Measurements from ENCODE around the gene RARG. TPM values are rescaled to one million over a fixed set of nuclear protein-coding genes. Genes with fewer than 3 reads are reported as not detected.
A peak's percentile ranks its signal among the peaks of the same experiment; 100 is the strongest.

The RARG gene
- total RNA-seq, 1 donor from 2014 or later = 5.8 TPM

DNA sequence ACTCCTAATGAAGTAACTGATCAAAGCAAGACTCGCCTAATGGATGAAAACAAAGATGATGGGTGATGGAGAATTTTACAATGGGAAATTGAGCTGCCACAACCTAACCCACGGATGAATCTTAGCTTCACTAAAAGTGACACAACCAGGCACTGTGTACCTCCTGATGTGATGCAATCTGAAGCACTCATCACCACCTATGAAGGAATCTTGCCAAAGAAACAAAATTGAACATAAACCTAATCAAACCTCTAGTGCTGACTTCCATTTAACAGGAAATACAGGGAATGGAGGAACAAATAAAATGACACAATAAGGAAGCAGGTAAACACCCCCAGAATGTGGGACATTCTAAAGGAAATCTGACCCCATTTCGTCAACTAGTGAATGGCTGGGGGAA lies 13.3 kb upstream of the RARG start:
- no peak for DNase-seq (ENCODE audit: low spot score)

DNA sequence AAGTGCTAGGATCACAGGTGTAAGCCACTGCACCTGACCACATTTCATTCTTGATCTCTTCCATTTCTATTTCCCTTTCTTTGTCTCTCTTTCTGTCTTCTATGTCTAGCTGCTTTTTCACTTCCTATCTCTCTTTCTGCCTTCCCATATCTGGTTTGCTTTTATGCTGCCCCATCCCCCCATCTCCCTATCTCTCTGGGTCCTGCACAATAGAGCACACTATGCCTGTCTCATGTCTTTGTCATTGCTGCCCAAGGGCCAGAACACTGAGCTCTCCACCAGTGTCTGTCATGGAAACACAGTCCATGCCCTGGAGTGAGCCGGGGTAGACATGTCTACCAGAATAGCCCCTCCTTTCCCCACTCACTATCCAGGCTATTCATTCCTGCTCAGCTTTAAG lies 12.3 kb upstream of the RARG start:
- no peak for DNase-seq (ENCODE audit: low spot score)

DNA sequence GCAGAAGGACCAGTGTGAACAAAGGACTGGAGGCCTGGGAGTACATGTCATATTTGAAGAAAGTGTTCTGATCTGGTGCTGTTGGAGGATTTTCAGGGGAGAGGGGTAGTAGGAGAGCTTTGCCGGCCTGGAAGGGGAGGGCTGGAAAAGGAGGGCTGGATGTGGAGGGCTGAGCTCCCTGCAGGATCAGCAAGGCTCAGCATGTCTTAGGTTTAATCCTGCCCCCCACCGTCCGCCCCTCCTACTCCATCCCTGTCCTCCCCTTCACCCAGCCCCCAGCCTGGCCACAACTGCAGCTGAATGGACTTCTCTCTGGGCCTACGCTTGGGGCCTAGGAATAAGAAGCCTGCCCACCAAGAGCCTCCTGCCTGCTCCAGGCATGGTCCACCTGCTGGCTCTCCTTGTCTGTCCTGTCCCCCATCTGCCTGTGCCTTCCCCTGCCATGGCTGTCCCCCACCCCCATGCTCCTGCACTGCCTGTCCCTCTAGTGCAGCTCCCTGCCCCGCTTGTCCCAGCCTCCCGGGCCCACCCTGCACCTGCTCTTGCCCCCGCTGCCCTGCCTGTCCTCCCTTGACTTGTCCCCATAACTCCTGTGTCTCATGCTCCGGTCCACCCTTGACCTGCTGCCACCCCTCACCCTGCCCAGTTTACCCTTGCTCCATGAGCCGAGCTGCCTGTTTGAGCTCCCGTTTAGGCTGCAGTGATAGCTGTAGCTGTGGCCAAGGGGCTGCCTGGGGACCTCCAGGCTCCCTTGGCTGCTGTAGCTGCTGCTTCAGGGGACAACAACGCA lies 9.8 kb upstream of the RARG start:
- DNase-seq (ENCODE audit: low spot score) = peak; percentile 80

DNA sequence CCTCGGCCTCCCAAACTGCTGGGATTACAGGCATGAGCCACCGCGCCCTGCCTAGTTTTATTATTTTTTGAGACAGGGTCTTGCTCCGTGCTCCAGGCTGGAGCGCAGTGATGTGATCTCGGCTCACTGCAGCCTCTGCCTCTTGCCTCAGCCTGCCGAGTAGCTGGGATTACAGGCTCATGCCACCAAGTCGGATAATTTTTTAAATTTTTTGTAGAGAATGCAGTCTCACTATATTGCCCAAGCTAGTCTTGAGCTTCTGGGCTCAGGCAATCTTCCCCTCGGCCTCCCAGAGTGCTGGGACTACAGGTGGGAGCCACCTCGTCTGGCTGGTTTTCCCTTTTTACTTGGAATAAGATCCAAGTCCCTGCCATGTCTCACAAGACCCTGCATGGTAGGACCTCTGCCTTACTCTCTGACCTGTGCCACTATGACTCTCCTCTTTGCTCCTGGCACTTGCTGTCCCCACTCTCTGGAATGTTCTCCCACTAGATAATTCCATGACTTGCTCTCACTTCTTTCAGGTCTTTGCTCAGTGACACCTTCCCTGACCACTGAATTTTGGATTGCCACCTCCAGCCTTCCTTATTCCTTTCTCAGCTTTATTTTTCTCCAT lies 7.7 kb upstream of the RARG start:
- no peak for DNase-seq (ENCODE audit: low spot score)

DNA sequence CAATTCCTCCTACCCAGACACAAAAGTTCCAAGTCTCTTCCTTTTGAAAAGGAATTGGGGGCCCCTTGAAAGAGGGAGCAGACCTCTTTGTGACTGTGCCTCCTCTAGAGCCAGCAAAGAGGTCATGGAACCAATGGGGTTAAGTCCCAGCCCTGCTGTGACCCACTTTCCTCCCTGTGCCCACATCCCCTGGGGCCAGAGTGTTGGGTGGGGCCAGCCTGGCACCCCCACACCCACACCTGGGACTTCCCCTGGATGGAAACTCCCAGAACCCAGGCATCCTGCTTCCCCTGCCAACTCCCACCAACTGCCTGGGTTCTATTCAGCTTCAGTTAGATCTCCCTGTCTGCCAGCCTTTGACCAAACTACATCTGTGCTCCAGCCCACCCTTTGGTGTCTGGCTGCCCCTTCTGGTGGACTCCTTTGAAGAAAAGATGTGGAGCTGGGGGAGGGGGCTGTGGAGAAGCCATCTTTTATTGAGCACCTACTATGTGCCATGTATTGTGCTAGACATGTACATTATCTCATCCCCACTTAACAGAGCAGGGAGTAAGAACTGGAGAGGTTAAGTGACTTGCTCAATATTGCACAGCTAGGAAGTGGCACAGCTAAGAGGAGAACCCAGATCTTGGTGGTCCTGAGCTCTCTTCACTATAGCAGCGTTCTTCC lies 4.6 kb upstream of the RARG start:
- no peak for DNase-seq (ENCODE audit: low spot score)

DNA sequence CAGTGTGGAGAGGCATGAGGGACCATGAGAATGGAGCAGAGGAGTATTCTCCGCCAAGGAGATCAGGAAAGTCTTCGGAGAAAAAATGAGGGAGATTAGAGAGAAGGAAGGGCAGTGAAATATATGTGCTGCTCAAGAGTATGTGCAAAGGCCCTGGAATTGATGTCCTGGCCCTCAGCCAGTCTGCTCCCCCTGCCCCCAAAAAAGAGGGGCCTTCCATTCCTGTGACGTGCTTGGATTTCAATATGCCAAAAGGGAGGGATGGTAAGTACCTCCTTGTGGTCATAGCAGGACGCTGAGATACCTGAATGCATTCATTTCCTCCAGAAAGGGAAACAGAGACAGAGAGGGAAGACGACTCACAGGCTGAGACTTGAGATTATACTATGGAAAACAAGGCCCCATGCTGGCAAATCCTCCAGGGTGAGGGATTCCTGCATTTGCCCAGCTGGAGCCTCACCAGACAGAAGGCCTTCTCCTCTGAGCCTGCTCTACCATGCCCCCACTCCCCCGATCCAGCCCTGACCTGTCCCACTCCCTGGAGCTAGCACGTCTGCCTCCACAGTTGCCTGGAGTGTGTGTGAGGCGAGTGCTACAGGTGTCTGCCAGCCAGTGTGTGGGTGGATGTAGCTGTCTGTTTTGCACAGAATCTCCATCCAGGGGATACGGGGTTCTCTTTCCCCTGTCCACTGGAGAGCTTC lies 3.9 kb upstream of the RARG start:
- DNase-seq (ENCODE audit: low spot score) = no peak

DNA sequence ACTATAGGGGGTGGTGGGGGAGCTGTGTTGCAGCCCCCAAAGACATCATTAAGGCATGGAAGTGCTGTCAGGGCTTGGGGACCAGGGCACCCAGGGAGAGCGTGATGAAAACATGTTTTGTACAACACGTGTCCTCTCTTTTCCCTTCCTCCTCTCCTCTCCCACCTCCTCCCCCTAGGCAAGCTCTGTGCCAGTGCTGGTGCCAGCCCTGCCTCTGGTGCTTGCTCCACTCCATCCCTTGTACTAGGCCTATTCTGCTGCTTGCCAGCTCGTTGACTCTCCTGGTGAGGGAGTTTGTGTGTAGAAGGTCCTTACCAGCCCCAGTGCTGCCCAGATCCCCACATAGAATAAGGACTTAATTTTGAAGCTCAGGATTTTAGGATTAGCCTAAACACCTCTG lies 3.2 kb upstream of the RARG start:
- no peak for DNase-seq (ENCODE audit: low spot score)

DNA sequence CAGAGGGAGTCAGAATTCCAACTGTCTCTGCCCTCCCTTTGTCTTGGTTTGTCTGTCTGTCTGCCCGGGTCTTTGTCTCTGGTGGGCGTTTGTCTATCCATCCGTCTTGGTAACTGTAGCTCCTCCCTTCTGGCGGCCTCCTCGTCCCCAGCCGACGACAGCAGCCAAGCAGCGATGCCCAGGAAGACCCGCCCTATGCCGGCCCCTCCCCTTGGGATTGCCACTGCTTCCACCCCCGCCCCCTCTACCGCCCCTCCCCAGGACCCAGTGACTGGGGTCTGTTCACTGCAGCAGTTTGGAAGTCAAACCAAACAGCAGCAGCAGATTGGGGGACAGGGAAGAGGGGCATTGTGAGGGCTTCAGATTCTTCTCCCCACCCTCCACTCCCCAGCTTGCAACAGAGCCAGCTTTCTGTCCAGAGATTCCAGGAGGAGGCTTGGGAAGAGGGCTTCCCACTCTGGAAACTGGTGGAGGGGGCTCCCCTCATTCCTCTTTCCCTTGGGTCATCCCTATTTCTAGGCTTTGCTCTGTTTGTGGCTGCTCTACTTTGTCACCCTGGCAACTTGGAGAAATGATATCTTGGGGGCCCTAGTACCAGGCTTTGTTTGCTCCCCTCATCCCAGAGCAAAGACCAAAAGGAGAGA lies 2.4 kb upstream of the RARG start:
- DNase-seq (ENCODE audit: low spot score) = peak; percentile 64

DNA sequence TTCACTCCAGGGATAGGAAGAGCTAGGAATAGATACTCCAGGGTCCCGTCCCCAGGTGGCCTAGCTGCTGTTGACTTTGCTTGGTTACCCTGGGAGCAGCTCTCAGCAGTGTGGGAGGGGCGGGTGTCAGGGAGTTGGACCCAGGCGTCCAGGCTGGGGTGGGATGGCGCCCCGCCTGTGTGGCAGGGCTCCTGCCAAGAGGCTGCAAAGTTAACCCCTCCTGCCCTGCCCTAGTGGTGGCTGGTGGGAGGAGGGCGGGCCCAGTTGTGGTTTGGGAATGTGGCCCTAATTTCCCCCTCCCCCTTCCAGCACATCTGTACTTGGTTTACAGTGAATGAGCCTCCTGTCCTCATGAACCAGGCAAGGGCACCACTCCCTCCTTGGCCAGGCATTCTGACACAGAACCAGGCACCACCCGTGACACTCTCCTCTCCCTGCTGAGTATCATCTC lies 1.7 kb upstream of the RARG start:
- DNase-seq (ENCODE audit: low spot score) = no peak

DNA sequence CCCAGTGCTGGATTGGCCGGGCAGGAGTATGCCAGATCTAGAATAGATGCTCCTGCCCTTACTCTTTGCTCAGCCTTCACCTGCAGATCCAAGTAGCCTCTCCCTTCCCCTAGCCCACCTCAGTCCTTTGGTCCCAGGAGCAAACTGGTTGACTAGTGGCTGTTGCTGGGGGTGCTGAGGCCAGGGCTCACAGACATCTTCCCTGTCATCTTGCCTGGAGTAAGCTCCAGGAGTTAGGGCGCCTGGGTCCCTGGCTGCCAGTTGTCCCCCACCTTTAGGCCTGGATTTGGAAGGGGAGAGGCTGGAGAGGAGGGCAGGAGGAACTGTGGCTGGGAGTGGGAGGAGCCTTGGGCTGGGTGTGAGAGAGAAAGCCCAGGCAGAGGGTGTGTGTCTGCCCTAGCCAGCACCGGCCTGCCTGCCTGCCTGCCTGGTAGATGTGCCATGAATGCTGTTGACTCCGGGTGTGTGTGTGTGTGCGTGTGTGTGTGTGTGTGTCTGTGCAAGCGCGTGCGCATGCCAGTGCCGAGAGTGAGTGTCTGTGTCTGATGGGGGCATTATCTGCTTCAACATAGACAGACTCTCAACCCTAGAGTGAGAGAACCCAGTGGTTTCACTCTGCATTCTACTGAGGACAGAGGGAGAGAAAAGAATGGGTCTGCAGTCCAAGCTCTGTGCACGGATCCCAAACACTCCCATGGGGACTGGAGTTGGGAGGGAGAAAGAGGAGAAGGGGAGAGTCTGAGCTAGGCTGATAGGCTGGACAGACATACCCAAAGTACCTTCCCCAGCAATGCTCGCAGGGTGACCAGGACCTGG lies 845 bp upstream of the RARG start:
- DNase-seq (ENCODE audit: low spot score) = peak; percentile 83

DNA sequence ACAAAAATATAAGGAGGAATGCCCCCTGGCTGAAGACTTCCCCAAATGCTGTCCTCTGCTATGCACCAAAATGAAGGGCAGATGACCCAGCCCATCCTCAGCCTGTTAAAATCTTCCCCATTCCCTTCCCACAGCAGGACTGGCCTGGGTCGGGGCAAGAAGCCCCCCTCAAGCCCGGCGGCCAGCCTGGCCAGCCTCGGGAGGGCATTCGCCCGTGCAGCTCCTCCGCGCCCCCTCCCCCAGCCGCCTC lies 413 bp downstream of the RARG start:
- DNase-seq (ENCODE audit: low spot score) = no peak

DNA sequence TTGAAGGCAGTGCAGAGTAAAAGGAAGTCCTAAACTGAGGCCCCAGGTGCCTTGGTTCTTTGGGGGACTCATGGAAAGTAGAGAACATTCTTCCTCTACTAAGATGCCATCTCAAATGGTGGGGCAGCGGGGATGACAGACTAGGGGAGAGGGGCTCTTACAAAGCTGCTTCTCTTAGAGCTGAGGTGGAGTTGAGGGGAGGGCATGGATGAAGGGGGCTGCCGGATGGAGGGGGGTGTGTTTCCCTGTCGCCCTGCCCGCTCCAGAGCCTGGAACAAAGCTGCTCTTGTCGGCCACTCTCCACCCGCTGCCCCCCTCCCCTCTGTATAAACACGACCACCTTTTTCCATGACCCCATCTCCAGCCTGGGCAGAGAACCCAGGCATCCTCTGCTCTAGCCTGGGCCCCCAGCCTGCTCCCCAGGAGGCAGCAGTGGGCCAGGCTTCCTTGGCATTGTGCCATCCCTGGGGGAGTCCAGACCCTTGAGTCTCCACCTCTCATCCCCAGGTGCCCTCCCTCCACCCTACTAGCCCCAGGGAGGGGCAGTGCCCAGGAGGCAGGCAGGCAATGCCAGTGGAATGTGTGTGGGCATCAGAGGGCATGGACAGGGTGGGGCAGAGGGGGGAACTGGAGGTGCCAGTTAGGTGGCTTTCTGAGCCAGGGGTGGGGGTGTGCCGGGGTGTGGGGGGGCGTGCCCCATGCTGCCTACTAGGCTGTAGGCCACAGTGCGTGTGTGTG lies 1.7 kb downstream of the RARG start:
- no peak for DNase-seq (ENCODE audit: low spot score)

DNA sequence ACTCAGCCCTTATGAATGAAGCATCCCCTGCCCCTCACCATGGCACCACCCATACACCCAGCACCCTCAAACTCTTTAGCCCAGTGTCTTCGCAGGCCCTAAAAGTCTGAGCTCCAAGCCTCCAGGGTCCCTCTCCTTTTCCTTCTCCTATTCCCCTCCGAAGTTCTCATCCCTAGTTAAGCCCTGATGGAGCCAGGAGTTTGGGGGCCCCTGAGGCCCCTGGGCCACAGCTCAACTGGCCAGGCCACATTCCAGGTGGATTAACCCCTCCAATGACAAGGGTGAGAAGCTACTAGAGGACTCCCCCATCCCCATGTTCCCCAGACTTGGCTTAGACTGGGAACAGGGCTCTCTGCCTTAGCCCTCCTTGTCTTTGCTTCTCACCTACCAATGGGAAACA lies 2.6 kb downstream of the RARG start:
- DNase-seq (ENCODE audit: low spot score) = no peak

DNA sequence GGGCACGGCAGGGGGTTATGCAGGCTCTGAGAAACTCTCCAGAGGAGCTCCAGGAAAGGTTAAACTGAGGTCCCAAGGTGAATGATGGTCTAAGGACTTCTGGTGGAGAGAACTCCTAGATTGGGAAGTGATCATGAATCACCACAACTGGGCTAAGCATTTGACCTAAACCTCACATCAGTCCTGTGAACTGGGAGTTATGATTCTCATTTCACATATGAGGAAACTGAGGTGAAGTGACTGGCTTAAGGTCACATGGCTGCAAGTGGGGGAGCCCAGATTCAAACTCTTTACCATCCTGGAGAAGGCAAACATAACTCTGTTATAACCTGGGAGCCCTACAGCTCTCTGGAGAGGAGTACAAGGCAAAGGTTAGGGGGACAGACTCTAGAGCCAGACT lies 4.2 kb downstream of the RARG start:
- no peak for DNase-seq (ENCODE audit: low spot score)

DNA sequence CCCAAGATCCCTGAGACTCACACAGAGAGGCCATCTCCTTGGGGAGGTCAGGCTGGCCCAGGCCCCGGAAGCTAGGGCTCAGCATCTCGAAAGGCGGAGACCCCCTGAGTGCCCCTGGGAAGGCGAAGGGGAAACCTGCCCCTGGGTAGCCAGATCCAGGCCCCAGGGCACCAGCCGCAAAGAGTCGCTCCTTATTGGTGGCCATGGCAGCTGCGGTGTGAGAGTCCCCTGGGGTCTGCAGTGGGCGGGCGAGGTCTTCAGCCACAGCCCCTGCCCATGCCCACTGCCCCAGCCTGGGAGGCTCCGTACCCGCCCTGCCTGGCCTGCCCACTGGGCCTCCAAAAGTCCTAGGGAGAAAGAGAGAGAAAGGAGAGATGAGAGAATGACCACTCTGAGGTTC lies 4.7 kb downstream of the RARG start:
- no peak for DNase-seq (ENCODE audit: low spot score)

DNA sequence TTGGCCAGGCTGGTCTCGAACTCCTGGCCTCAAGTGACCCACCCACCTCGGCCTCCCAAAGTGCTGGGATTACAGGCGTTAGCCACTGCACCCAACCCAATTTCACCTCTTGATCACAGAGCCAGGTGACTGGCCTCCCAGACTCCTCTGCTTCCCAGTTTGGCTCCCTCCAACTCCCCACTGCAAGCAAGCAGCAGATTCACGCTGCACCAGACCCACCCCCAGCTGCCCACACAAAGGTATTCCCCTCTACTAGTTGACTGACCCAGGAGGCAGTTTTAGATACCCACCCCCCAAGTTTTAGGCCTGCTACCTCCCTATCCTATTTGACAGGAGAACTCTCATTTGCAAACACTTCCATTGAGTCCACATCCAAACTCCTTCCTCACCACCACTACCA lies 5.2 kb downstream of the RARG start:
- DNase-seq (ENCODE audit: low spot score) = no peak

DNA sequence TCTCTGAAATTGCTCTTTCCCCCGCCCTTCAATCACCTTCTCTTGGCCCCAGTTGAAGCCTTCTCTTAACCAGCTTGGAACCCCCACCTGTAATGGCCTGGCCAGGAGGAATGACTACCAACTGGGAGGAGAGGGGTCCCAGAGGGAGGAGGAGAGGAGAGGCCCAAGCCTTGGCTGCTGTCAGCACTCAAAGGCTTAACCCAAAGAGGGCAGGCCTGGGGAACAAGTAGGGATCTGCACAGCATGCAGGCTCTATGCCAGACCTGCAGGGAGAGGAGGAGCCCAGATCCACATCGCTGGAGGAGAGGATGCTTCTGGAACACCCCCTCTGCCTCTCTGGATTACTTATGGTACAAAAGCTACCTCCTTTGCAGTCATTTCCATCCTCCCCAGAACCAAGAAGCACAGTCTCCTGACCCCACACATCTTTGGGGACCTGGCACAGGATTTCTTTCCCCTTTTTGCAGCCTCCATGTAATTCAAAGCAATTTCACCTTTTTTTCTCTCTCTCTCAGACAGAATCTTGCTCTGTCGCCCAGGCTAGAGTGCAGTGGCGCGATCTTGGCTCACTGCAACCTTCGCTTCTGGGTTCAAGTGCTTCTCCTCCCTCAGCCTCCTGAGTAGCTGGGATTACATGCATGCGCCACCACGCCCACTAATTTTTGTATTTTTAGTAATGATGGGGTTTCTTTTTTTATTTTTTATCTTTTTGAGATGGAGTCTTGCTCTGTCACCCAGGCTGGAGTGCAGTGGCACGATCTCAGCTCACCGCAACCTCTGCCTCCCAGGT lies 6.2 kb downstream of the RARG start:
- DNase-seq (ENCODE audit: low spot score) = peak; percentile 92

DNA sequence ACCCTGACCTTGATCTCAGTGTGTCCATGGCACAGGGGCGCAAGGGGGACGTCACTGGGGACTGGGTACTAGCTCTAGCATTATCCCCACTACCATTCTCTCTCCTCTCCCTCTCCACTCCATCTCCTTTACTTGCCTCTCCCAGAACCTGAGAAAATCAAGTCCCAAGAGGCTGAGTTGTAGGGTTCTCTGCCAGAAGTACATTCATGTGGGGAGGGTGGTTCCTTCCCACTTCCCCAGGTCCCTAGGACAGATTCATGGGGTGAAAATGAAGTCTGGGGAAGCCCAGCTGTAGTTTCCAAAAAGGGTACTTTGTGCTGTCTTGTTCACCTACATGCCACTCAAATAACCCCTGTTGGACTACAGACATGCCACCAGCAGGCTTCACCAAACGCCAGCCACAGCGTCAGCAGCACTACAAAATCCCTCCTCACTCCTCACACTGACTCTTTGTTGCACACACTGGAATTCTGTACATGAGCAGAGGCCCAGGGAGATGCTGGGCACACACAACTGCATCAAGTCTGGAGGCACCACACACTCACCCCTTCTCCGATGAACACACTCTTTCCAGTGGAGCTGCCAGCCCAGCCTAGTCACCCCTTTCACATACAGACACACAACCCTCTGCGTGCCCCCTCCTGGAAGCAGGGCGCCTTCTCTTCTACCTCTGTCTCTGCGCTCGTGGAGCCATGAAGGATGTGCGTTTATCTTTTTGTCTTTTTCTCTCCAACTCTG lies 6.9 kb downstream of the RARG start:
- DNase-seq (ENCODE audit: low spot score) = peak; percentile 69

Measured in umbilical cord (tissue), 2 donors.